ENCODE data around the gene LRRC46. TPM values are rescaled to one million over a fixed set of nuclear protein-coding genes. Genes with fewer than 3 reads are reported as not detected.

Gene LRRC46
- total RNA-seq, 2 donors from 2014 or later = 0.20 to 0.21 TPM

DNA sequence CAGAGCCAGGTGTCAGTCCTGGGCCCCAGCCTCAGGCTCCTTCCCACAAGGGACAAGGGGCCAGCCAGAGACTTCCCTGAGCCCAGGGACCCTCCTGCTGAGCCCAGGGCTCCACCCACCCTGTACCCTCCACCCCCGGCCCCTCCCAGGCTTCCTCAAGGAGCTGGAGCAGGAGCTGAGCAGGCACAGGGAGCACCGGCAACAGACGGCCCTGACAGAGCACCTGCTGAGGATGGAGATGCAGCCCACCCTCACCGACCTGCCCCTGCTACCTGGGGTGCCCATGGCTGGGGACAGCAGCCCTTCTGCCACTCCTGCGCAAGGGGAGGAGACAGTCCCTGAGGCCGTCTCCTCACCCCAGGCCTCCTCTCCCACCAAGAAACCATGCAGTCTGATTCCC, 5.1 kb downstream of the LRRC46 start:
- Histone ChIP-seq H3K9ac (ENCODE audit: low read depth in 2 of 2, low read length in 2 of 2) (no peak overlapping the region), H3K36me3 (no peaks in the 10 kb centered on the region), H3K27me3 (no peaks in the 10 kb centered on the region), H3K4me1 (peaks cover 7% of the 10 kb centered on the region), H3K27ac (no peak overlapping the region), H3K4me3 (no peak overlapping the region), H3K9me3 (no peaks in the 10 kb centered on the region)
- no peak for DNase-seq
- intact Hi-C loops (cut with DNase I) = no loop called here
- no peak for TF ChIP-seq CTCF (IDR thresholded peaks at IDR 0.05)

DNA sequence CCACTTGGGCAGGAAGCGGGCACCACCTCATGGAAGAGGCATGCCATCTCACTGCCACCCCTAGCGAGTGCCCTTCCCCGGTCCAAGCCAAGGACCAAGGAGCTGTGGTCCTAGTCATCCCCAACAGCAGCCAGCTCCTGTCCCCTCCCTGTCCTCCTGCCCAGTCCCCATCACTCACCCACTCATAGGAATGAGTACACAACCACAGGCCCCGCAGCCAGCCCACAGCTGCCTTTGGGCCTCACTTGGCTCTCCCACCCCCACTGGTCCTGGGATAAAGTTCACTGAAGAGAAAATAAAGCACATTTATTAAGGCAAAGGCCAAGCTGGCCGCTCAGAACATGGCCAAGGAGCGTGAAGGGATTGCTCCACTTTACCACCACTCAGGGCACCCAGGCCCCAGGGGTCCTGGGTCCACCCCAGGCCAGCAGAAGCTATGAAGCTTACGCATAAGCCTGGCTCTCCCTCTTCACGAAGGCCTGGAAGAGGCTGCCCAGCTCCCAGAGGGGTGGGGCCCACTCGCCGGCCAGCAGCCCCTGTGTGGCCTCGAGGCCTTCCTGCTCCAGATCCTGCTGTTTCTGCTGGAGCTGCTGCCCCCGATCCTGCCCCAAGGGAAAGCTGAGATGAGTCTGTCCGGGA, 6.0 kb downstream of the LRRC46 start:
- Histone ChIP-seq H3K36me3 (no peaks in the 10 kb centered on the region), H3K27ac (no peak overlapping the region)
- intact Hi-C loops (cut with DNase I) = no loop called here

GRCh38 chr17:47838636-47839035, 7.2 kb downstream of the LRRC46 start:
- Histone ChIP-seq H3K4me1 (peaks cover 15% of the 10 kb centered on the region), H3K27ac (no peak overlapping the region), H3K27me3 (no peaks in the 10 kb centered on the region), H3K9ac (ENCODE audit: low read depth in 2 of 2, low read length in 2 of 2) (no peak overlapping the region), H3K36me3 (no peaks in the 10 kb centered on the region), H3K9me3 (no peaks in the 10 kb centered on the region), H3K4me3 (no peak overlapping the region)
- intact Hi-C loops (cut with DNase I) = no loop called here
- TF ChIP-seq CTCF (IDR thresholded peaks at IDR 0.05) = no peak
- no peak for DNase-seq

More for the DNA sequence above, 6.0 kb downstream of the LRRC46 start:
- no peaks in the 10 kb centered on the region for H3K9me3 ChIP-seq
- TF ChIP-seq CTCF (IDR thresholded peaks at IDR 0.05) = no peak
- H3K4me3 ChIP-seq = no peak overlapping the region
- H3K9ac ChIP-seq (ENCODE audit: low read depth in 2 of 2, low read length in 2 of 2) = no peak overlapping the region
- no peak for DNase-seq
- H3K27me3 ChIP-seq = no peaks in the 10 kb centered on the region
- H3K4me1 ChIP-seq = peaks cover 7% of the 10 kb centered on the region

- Histone ChIP-seq H3K4me1 (peaks cover 15% of the 10 kb centered on the region), H3K9ac (ENCODE audit: low read depth in 2 of 2, low read length in 2 of 2) (no peak overlapping the region), H3K9me3 (no peaks in the 10 kb centered on the region), H3K27ac (no peak overlapping the region), H3K27me3 (no peaks in the 10 kb centered on the region), H3K36me3 (no peaks in the 10 kb centered on the region), H3K4me3 (no peak overlapping the region)
- intact Hi-C loops (cut with DNase I) = no loop called here
- DNase-seq = no peak
- no peak for TF ChIP-seq CTCF (IDR thresholded peaks at IDR 0.05)
Observed at GRCh38 chr17:47839071-47839470, 7.6 kb downstream of the LRRC46 start.

DNA sequence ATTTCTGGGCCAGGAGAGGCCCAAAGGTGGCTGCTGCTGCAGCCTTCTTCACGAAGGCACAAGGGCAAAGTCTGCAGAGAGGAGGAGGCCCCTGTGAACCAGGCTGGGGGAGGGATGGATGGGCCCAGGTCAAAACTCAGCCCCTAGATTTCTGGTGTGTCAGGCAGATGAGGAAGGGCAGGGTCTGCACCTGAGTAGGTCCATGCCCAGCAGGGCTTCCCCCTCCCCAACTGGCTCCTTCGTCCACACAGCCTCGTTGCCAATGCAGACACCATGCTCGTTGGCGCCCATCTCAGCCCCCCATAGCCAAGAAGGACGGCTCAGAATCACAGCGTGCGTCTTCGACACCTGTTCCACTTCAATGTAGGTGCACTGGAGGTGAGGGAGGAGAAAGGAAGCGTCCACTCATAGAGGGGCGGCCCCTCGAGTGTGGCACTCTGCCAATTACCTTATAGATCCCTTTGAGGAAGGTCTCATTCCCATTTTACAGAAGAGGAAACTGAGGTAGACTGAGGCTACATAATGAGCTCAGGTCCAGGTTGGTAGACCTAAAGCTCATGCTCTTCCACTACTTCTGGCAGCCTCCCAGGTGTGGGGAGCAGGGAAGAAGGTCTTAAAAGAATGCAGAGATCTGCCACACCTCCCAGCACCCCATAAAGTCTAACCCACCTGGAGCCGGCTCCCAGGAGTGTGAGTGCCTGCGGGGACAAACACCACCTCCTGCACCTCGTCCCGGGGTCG, 8.7 kb downstream of the LRRC46 start:
- no peak for TF ChIP-seq CTCF (IDR thresholded peaks at IDR 0.05)
- H3K36me3 ChIP-seq = no peaks in the 10 kb centered on the region
- H3K27me3 ChIP-seq = no peaks in the 10 kb centered on the region
- H3K27ac ChIP-seq = no peak overlapping the region
- intact Hi-C loops (cut with DNase I) = loop anchor here (10.0 kb wide), 1 partner anchor 135 kb away; the partner anchor contains the start of gene CDK5RAP3
- H3K9ac ChIP-seq (ENCODE audit: low read depth in 2 of 2, low read length in 2 of 2) = peak overlapping the region; percentile 63 to 90
- H3K4me3 ChIP-seq = peak overlapping the region; percentile 72
- H3K9me3 ChIP-seq = no peaks in the 10 kb centered on the region
- peaks cover 15% of the 10 kb centered on the region for H3K4me1 ChIP-seq
- no peak for DNase-seq

Measured in colonic mucosa (tissue), 4 donors.